Suprapubic skin (tissue), 4 donors: ENCODE measurements around the gene ADCY3. TPM values are rescaled to one million over a fixed set of nuclear protein-coding genes. Genes with fewer than 3 reads are reported as not detected.
"Not testable (repeated sequence)": the region's sequence is repeated elsewhere in the genome, so short reads cannot be mapped to it uniquely, and the experiment has no call there.

Experiments
- DNase-seq, 2 donors: peaks; one replicate each; pipeline ENCODE4 v3.0.0-alpha.2; 2019; ENCODE audit warnings: low spot score in 2 of 2
- H3K27ac ChIP-seq: fragments of 200-600 bp; sonication (generic); one replicate; pipeline ENCODE4 v1.5.1; 2019
- H3K27me3 ChIP-seq: fragments of 200-600 bp; sonication (generic); one replicate; pipeline ENCODE4 v1.5.1; 2019
- H3K36me3 ChIP-seq: fragments of 200-600 bp; sonication (generic); one replicate; pipeline ENCODE4 v1.5.1; 2019
- H3K4me1 ChIP-seq: fragments of 200-600 bp; sonication (generic); one replicate; pipeline ENCODE4 v1.5.1; 2019
- H3K4me3 ChIP-seq: fragments of 200-600 bp; sonication (generic); one replicate; pipeline ENCODE4 v1.5.1; 2019; ENCODE audit warnings: mild to moderate bottlenecking
- H3K9me3 ChIP-seq: fragments of 200-600 bp; sonication (generic); one replicate; pipeline ENCODE4 v1.5.1; 2019
- EP300 ChIP-seq: sonication (generic); formaldehyde crosslinking; IDR thresholded peaks from one replicate; pipeline ENCODE4 v1.6.1; 2017; ENCODE audit warnings: antibody characterized with exemption
- POLR2A ChIP-seq, 2 donors: fragments of 450-650 bp; IDR thresholded peaks; one replicate each; pipeline ENCODE4 v1.6.1; 2017; ENCODE audit warnings: antibody characterized with exemption in 2 of 2, mild to moderate bottlenecking in 2 of 2, moderate library complexity in 2 of 2
- POLR2AphosphoS5 ChIP-seq, 3 donors: sonication (generic); formaldehyde crosslinking; IDR thresholded peaks; one replicate each; pipeline ENCODE4 v1.6.1; 2017; ENCODE audit warnings: antibody characterized with exemption in 3 of 3
- WGBS: methylation state at CpG from one replicate; pipeline ENCODE4 v1.1.5; 2018; 5-methylcytosine and 5-hydroxymethylcytosine counted together
- total RNA-seq, 4 donors: library from RNA; depleted of rRNA; stranded (reverse); fragments of >200 nt; gene quantifications; one replicate each; pipeline ENCODE4 v1.1.0, GENCODE V29; 2016
- TF ChIP-seq, protein P1 (sequence below), 2 donors: fragments of 200-600 bp in 1 of 2; fragments of 450-650 bp in 1 of 2; sonication (generic) in 1 of 2; IDR thresholded peaks; one replicate each; pipeline ENCODE4 v1.5.1; 2016 to 2019; ENCODE audit warnings: antibody characterized with exemption in 2 of 2, mild to moderate bottlenecking in 1 of 2, moderate library complexity in 1 of 2

The ADCY3 gene
- total RNA-seq, 4 donors from 2014 or later = 45.2 to 108 (median 66.9) TPM

DNA sequence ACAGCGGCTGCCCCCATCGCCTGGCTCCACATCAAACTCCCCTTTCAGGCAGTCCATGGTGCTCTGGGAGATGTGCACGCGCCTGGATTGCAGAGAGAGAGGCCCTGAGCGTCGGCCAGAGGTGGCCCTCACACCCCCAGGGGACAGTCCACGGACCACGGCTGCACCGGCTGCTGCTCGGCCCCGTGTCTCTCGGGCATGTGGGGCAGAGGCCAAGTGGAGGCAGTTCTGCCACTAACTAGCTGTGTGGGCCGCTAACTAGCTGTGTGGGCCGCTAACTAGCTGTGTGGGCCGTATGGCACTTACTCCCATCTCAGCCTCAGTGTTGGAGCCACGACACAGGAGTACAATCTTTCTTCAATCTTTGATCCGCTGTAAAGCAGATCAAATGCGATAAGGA lies 81.5 kb downstream of the ADCY3 start:
- TF ChIP-seq EP300 (no peak), POLR2AphosphoS5 (IDR thresholded peaks at IDR 0.05) (no peak)
- TF ChIP-seq, protein P1, sequence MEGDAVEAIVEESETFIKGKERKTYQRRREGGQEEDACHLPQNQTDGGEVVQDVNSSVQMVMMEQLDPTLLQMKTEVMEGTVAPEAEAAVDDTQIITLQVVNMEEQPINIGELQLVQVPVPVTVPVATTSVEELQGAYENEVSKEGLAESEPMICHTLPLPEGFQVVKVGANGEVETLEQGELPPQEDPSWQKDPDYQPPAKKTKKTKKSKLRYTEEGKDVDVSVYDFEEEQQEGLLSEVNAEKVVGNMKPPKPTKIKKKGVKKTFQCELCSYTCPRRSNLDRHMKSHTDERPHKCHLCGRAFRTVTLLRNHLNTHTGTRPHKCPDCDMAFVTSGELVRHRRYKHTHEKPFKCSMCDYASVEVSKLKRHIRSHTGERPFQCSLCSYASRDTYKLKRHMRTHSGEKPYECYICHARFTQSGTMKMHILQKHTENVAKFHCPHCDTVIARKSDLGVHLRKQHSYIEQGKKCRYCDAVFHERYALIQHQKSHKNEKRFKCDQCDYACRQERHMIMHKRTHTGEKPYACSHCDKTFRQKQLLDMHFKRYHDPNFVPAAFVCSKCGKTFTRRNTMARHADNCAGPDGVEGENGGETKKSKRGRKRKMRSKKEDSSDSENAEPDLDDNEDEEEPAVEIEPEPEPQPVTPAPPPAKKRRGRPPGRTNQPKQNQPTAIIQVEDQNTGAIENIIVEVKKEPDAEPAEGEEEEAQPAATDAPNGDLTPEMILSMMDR (IDR thresholded peaks at IDR 0.05) = no peak
- Histone ChIP-seq H3K4me3 (no peak overlapping the region), H3K9me3 (no peaks in the 10 kb centered on the region), H3K27me3 (no peaks in the 10 kb centered on the region), H3K4me1 (no peaks in the 10 kb centered on the region), H3K27ac (no peak overlapping the region), H3K36me3 (peaks cover 72% of the 10 kb centered on the region)
- WGBS = 90% methylated on average over 10 of the region's 18 CpGs
- no peak for DNase-seq

DNA sequence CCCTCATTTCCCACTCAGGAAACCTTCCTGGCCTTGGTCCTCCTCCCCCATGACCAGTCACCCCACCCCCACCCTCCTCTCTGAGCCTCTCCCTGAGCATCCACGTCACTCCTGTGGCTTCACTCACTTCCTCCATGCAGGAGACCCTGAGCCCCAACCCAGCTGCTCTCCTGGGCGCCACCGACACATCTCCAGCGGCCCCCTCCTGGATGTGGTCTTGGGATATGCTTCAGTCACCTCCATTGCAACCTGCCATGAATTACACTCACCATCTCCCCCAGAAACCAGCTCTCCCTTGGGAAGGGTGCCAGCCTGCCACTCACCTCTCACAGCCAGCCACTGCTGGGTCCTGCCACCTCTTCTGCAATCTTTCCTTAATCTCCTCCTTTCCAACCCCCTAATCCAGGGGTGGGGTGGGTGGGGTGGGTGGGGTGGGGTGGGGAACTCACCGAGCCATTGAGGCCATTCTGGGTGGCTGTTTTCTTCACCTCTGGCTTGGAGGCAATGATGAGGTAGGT lies 82.0 kb downstream of the ADCY3 start:
- H3K27me3 ChIP-seq = no peaks in the 10 kb centered on the region
- H3K36me3 ChIP-seq = peaks cover 76% of the 10 kb centered on the region
- H3K4me1 ChIP-seq = no peaks in the 10 kb centered on the region
- TF ChIP-seq POLR2A (IDR thresholded peaks at IDR 0.05) = no peak
- TF ChIP-seq POLR2AphosphoS5 (IDR thresholded peaks at IDR 0.05) = no peak
- TF ChIP-seq EP300 = no peak
- TF ChIP-seq, protein P1 (IDR thresholded peaks at IDR 0.05) = no peak
- H3K4me3 ChIP-seq = no peak overlapping the region
- WGBS = 94% methylated on average over 4 of the region's 5 CpGs
- H3K9me3 ChIP-seq = no peaks in the 10 kb centered on the region
- no peak overlapping the region for H3K27ac ChIP-seq
- DNase-seq = no peak

DNA sequence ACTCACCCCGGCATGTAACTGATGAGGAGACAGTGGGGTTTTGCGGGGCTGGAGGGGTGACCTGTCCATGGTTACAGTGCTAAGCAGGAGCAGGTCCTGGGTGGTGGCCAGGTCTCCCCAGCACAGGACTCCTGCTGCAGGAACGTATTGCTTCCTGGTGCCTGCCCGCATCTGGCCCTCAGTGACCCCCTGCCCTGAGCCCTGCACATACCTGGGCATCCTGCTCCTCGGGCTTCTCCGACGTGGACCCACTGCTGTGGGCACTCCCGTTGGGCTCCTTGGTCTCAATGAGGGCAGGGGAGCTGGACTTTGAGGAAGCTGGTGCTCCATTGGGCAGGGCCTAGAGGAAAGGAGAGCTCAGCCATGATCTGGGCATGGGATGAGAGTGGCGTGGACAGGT lies 83.3 kb downstream of the ADCY3 start:
- no peak for DNase-seq
- no peaks in the 10 kb centered on the region for H3K27me3 ChIP-seq
- 95% methylated on average over 8 of the region's 9 CpGs for WGBS
- H3K27ac ChIP-seq = no peak overlapping the region
- no peaks in the 10 kb centered on the region for H3K4me1 ChIP-seq
- no peaks in the 10 kb centered on the region for H3K9me3 ChIP-seq
- H3K4me3 ChIP-seq = no peak overlapping the region
- peaks cover 67% of the 10 kb centered on the region for H3K36me3 ChIP-seq
- TF ChIP-seq POLR2A (IDR thresholded peaks at IDR 0.05) (no peak), POLR2AphosphoS5 (IDR thresholded peaks at IDR 0.05) (no peak), EP300 (no peak)
- TF ChIP-seq, protein P1 (IDR thresholded peaks at IDR 0.05) = no peak

DNA sequence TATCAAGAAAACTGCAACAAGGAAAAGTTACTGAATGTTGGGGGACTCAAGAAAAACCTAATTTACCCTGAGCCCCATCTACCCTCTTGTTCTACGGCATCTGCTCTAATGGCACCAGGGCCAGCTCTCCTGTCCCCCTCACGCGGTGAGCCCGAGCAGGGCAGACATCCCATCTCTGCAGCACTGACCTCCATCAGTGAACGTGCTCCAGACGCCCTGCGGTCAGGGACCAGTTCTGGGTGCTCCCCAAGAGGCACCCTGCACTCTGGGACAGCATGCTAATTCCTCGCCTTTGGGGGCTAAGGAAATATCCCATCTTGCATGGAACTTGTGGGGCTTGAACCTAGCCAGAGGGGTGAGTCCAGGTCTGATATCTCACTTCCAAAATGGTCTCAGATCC lies 83.8 kb downstream of the ADCY3 start:
- no peak overlapping the region for H3K4me3 ChIP-seq
- no peaks in the 10 kb centered on the region for H3K4me1 ChIP-seq
- no peak for DNase-seq
- TF ChIP-seq EP300 = no peak
- H3K36me3 ChIP-seq = peaks cover 67% of the 10 kb centered on the region
- WGBS = 99% methylated on average over 7 of the region's 8 CpGs
- H3K27ac ChIP-seq = no peak overlapping the region
- no peaks in the 10 kb centered on the region for H3K27me3 ChIP-seq
- no peaks in the 10 kb centered on the region for H3K9me3 ChIP-seq

DNA sequence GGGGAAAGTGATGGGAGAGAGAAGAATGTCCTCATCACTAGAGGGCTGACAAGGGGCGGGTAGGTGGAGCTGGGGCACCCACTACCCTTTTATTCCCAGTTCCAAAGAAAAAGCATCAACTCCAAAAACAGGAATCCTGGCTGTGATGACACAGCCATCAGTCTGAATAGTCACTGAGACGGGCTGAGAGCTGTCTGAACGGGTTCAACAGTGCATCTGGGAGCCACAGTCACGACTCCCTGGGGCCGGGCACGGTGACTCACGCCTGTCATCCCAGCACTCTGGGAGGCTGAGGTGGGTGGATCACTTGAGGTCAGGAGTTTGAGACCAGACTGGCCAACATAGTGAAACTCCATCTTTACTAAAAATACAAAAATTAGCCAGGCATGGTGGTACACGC lies 84.6 kb downstream of the ADCY3 start:
- not testable (repeated sequence) for H3K9me3 ChIP-seq, H3K27me3 ChIP-seq, H3K4me3 ChIP-seq, H3K27ac ChIP-seq, DNase-seq, H3K4me1 ChIP-seq
- H3K36me3 ChIP-seq = peaks cover 67% of the 10 kb centered on the region
- 64% methylated on average over 8 of the region's 8 CpGs for WGBS

DNA sequence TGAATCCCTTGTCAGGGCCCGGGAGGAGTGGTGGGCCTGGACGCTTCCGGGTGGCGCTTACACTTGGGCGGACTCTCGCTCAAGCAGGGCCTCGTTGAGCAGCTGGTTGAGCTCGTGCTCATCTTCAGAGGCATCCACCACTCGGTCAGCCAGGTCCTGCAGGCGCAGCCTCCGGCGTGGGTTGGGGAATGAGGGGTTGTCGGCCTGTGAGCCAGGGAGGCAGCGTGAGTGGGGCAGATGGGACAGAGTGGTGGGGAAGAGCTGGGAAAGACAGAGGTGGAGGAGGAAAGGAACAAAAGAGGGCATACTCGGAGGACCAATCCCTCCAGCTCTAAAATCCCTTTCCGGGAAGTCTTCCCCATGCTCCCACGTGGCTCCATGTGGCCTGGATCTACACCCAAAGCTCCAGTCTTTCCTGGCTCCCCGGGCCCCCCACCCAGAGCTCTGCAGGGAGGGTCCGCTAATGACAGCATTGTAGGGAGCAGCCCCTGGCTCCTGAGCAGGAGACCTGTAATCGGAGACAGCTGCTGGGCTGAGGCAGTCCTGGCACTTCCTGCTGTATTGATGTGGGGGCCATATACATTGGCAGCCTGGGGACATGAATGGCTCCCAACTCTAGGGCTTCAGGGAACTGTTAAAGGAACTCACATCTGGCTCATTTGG lies 85.2 kb downstream of the ADCY3 start:
- H3K27ac ChIP-seq = no peak overlapping the region
- no peaks in the 10 kb centered on the region for H3K9me3 ChIP-seq
- DNase-seq = no peak
- H3K36me3 ChIP-seq = peaks cover 68% of the 10 kb centered on the region
- 95% methylated on average over 19 of the region's 20 CpGs for WGBS
- no peaks in the 10 kb centered on the region for H3K27me3 ChIP-seq
- TF ChIP-seq, protein P1 (IDR thresholded peaks at IDR 0.05) = no peak
- H3K4me3 ChIP-seq = no peak overlapping the region
- no peaks in the 10 kb centered on the region for H3K4me1 ChIP-seq
